Measurements from ENCODE around the gene ADAM10. TPM values are rescaled to one million over a fixed set of nuclear protein-coding genes. Genes with fewer than 3 reads are reported as not detected.

ADAM10 gene
- total RNA-seq, 3 donors from 2014 or later, result 53.8 to 113 (median 78.3) TPM

- no peaks in the 10 kb centered on the region for H3K27me3 ChIP-seq
- H3K27ac ChIP-seq, result no peak overlapping the region
- intact Hi-C loops (cut with DNase I; ENCODE audit: low total_unique reads), result no loop called here
- no peak overlapping the region for H3K4me3 ChIP-seq
- H3K4me1 ChIP-seq, result no peaks in the 10 kb centered on the region
- no peak for DNase-seq (ENCODE audit: low spot score in 2 of 2)
- TF ChIP-seq POLR2A (IDR thresholded peaks at IDR 0.05), result no peak
- TF ChIP-seq POLR2AphosphoS5 (IDR thresholded peaks at IDR 0.05), result no peak
- TF ChIP-seq, protein P1, sequence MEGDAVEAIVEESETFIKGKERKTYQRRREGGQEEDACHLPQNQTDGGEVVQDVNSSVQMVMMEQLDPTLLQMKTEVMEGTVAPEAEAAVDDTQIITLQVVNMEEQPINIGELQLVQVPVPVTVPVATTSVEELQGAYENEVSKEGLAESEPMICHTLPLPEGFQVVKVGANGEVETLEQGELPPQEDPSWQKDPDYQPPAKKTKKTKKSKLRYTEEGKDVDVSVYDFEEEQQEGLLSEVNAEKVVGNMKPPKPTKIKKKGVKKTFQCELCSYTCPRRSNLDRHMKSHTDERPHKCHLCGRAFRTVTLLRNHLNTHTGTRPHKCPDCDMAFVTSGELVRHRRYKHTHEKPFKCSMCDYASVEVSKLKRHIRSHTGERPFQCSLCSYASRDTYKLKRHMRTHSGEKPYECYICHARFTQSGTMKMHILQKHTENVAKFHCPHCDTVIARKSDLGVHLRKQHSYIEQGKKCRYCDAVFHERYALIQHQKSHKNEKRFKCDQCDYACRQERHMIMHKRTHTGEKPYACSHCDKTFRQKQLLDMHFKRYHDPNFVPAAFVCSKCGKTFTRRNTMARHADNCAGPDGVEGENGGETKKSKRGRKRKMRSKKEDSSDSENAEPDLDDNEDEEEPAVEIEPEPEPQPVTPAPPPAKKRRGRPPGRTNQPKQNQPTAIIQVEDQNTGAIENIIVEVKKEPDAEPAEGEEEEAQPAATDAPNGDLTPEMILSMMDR (IDR thresholded peaks at IDR 0.05), result no peak
- peaks cover 4% of the 10 kb centered on the region in 2 donors for H3K9me3 ChIP-seq
- H3K36me3 ChIP-seq, result no peaks in the 10 kb centered on the region
Observed at GRCh38 chr15:58704155-58704865, 45.2 kb downstream of the ADAM10 start.

- Histone ChIP-seq H3K4me1 (no peaks in the 10 kb centered on the region), H3K36me3 (no peaks in the 10 kb centered on the region), H3K4me3 (no peak overlapping the region), H3K27ac (no peak overlapping the region), H3K9me3 (peaks cover 11% of the 10 kb centered on the region in 2 donors), H3K27me3 (no peaks in the 10 kb centered on the region)
- intact Hi-C loops (cut with DNase I; ENCODE audit: low total_unique reads), result no loop called here
- TF ChIP-seq, protein P1 (IDR thresholded peaks at IDR 0.05), result no peak
- TF ChIP-seq POLR2AphosphoS5 (IDR thresholded peaks at IDR 0.05), result no peak
- no peak for TF ChIP-seq POLR2A (IDR thresholded peaks at IDR 0.05)
- DNase-seq (ENCODE audit: low spot score in 2 of 2), result no peak
Observed at GRCh38 chr15:58703610-58704009, 45.9 kb downstream of the ADAM10 start.

- no peak for TF ChIP-seq POLR2A (IDR thresholded peaks at IDR 0.05)
- H3K27ac ChIP-seq, result no peak overlapping the region
- no peak overlapping the region for H3K4me3 ChIP-seq
- intact Hi-C loops (cut with DNase I; ENCODE audit: low total_unique reads), result no loop called here
- H3K4me1 ChIP-seq, result no peaks in the 10 kb centered on the region
- peaks cover 12 to 13% of the 10 kb centered on the region in 2 donors for H3K9me3 ChIP-seq
- no peaks in the 10 kb centered on the region for H3K36me3 ChIP-seq
- no peak for DNase-seq (ENCODE audit: low spot score in 2 of 2)
- no peaks in the 10 kb centered on the region for H3K27me3 ChIP-seq
Observed at GRCh38 chr15:58702233-58702632, 47.3 kb downstream of the ADAM10 start.

DNA sequence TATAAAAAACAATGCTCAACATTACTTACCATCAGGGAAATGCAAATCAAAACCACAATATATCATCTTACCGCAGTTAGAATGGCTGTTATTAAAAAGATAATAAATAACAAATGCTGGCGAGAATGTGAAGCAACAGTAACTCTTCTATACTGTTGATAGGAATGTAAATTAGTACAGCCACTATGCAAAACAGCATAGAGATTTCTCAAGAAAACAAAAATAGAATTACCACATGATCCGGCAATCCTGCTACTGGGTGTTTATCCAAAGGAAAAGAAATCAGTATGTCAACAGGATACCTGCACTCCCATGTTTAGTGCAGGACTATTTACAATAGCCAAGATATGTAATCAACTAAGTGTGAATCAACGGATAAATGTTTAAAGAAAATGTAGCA lies 48.1 kb downstream of the ADAM10 start:
- intact Hi-C loops (cut with DNase I; ENCODE audit: low total_unique reads), result no loop called here
- Histone ChIP-seq H3K4me1 (no peaks in the 10 kb centered on the region), H3K27ac (no peak overlapping the region), H3K9me3 (peaks cover 12 to 13% of the 10 kb centered on the region in 2 donors), H3K27me3 (no peaks in the 10 kb centered on the region), H3K4me3 (no peak overlapping the region), H3K36me3 (no peaks in the 10 kb centered on the region)
- no peak for TF ChIP-seq POLR2A (IDR thresholded peaks at IDR 0.05)
- TF ChIP-seq, protein P1 (IDR thresholded peaks at IDR 0.05), result no peak
- no peak for TF ChIP-seq POLR2AphosphoS5 (IDR thresholded peaks at IDR 0.05)
- no peak for DNase-seq (ENCODE audit: low spot score in 2 of 2)

GRCh38 chr15:58699769-58700168 lies 49.7 kb downstream of the ADAM10 start:
- no peak for DNase-seq (ENCODE audit: low spot score in 2 of 2)
- TF ChIP-seq POLR2A (IDR thresholded peaks at IDR 0.05) (no peak), POLR2AphosphoS5 (IDR thresholded peaks at IDR 0.05) (no peak)
- TF ChIP-seq, protein P1 (IDR thresholded peaks at IDR 0.05), result no peak
- no peaks in the 10 kb centered on the region for H3K36me3 ChIP-seq
- intact Hi-C loops (cut with DNase I; ENCODE audit: low total_unique reads), result no loop called here
- H3K4me3 ChIP-seq, result no peak overlapping the region
- no peak overlapping the region for H3K27ac ChIP-seq
- H3K4me1 ChIP-seq, result no peaks in the 10 kb centered on the region
- H3K9me3 ChIP-seq, result peaks cover 12 to 13% of the 10 kb centered on the region in 2 donors
- no peaks in the 10 kb centered on the region for H3K27me3 ChIP-seq

Data from breast epithelium (tissue), 4 donors.